GM23248 (cell line): ENCODE data around the gene SMC5. TPM values are rescaled to one million over a fixed set of nuclear protein-coding genes. Genes with fewer than 3 reads are reported as not detected.
A peak's percentile ranks its signal among the peaks of the same experiment; 100 is the strongest.

ENCODE experiments used
- DNase-seq: peaks from one replicate; pipeline ENCODE4 v3.0.0-alpha.2; 2015
- H2AFZ ChIP-seq: fragments of 200-600 bp; sonication (generic); 2 replicates; pipeline ENCODE4 v1.6.1; 2016; ENCODE audit warnings: antibody characterized with exemption
- H3F3A ChIP-seq: fragments of 200-600 bp; sonication (generic); 2 replicates; pipeline ENCODE4 v1.6.1; 2016; ENCODE audit warnings: mild to moderate bottlenecking, antibody characterized with exemption, mixed run types; ENCODE audit not compliant: insufficient read depth
- H3K27ac ChIP-seq: fragments of 200-600 bp; sonication (generic); 2 replicates; pipeline ENCODE4 v1.5.1; 2016; ENCODE audit warnings: mild to moderate bottlenecking
- H3K27me3 ChIP-seq: fragments of 200-600 bp; sonication (generic); replicated peaks from 2 replicates; pipeline ENCODE4 v1.6.1; 2016; ENCODE audit warnings: mild to moderate bottlenecking; ENCODE audit not compliant: insufficient read depth
- H3K36me3 ChIP-seq: fragments of 200-600 bp; sonication (generic); 2 replicates; pipeline ENCODE4 v1.6.1; 2016; ENCODE audit warnings: low read depth, mild to moderate bottlenecking
- H3K4me1 ChIP-seq: fragments of 200-600 bp; sonication (generic); 2 replicates; pipeline ENCODE4 v1.6.1; 2016; ENCODE audit warnings: mild to moderate bottlenecking; ENCODE audit not compliant: insufficient read depth
- H3K4me2 ChIP-seq: fragments of 200-600 bp; sonication (generic); one replicate; pipeline ENCODE4 v1.6.1; 2016; ENCODE audit warnings: mild to moderate bottlenecking; ENCODE audit not compliant: unreplicated experiment
- H3K4me3 ChIP-seq: fragments of 200-600 bp; sonication (generic); 2 replicates; pipeline ENCODE4 v1.5.1; 2016; ENCODE audit warnings: mild to moderate bottlenecking
- H3K79me2 ChIP-seq: fragments of 200-600 bp; sonication (generic); 2 replicates; pipeline ENCODE4 v1.6.1; 2016; ENCODE audit warnings: mild to moderate bottlenecking; ENCODE audit not compliant: insufficient read depth
- H3K9ac ChIP-seq: fragments of 200-600 bp; sonication (generic); 2 replicates; pipeline ENCODE4 v1.6.1; 2016; ENCODE audit warnings: mild to moderate bottlenecking
- H3K9me2 ChIP-seq: fragments of 200-600 bp; sonication (generic); 2 replicates; pipeline ENCODE4 v1.6.1; 2016; ENCODE audit warnings: mixed run types, mild to moderate bottlenecking, moderate library complexity; ENCODE audit not compliant: insufficient read depth
- H3K9me3 ChIP-seq: fragments of 200-600 bp; sonication (generic); one replicate; pipeline ENCODE4 v1.6.1; 2017; ENCODE audit warnings: low read depth
- H4K20me1 ChIP-seq: fragments of 200-600 bp; sonication (generic); 2 replicates; pipeline ENCODE4 v1.6.0; 2016; ENCODE audit not compliant: insufficient read depth
- EZH2 ChIP-seq: fragments of 200-600 bp; sonication (generic); IDR thresholded peaks from 2 replicates; pipeline ENCODE4 v1.6.1; 2018; ENCODE audit warnings: antibody characterized with exemption, mild to moderate bottlenecking; ENCODE audit not compliant: insufficient read depth, poor library complexity, severe bottlenecking
- EZH2phosphoT487 ChIP-seq: fragments of 200-600 bp; sonication (generic); IDR thresholded peaks from 2 replicates; pipeline ENCODE4 v1.6.1; 2018; ENCODE audit warnings: antibody characterized with exemption, moderate library complexity, mild to moderate bottlenecking, low read depth; ENCODE audit not compliant: insufficient read depth
- WGBS, 2 experiments: methylation state at CpG; one replicate each; pipeline ENCODE4 v1.1.6; 2015 to 2017; ENCODE audit warnings: low lambda C conversion rate in 2 of 2, low coverage in 1 of 2; ENCODE audit errors: missing lambda C conversion rate in 2 of 2; 5-methylcytosine and 5-hydroxymethylcytosine counted together
- in situ Hi-C: fragments of 300-500 bp; cut with MboI; formaldehyde crosslinking; loops from 2 replicates; pipeline ENCODE4 v1.15.0; 2020
- polyA plus RNA-seq: library from polyadenylated mRNA; unstranded; fragments of >200 nt; fragmentation: Nextera tagmentation; extraction: Ambion mirVana; gene quantifications from 2 replicates; pipeline ENCODE4 v1.2.1, GENCODE V29; 2016
- total RNA-seq: library from RNA; depleted of rRNA; stranded (reverse); fragments of >200 nt; shearing (Covaris generic); gene quantifications from 2 replicates; pipeline ENCODE4 v1.2.3, GENCODE V29; 2014

Gene SMC5
- total and polyA plus RNA-seq, 2 experiments from 2014 or later: 14.9 to 16.4 TPM

DNA sequence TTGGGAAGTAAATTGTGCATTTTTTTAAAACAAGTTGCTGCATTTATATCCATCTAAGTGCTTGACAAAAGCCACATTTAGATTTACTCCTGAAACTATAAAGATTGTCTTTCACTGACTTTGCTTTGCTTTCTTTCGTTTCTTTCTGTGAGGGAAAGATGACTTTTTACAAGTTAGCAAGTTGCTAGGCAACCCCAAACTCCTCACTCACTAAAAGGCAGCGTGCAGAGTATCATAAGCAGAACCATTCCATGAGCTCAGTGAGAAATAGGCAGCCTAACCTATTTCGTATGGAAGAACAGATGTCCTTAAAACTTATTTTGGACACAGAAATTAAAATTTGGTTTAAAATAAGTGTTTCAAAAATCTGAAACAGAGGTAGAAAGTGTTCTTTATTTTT, 126.6 kb downstream of the SMC5 start:
- no peaks in the 10 kb centered on the region for H3K4me1 ChIP-seq
- no peak for TF ChIP-seq EZH2
- DNase-seq: no peak

DNA sequence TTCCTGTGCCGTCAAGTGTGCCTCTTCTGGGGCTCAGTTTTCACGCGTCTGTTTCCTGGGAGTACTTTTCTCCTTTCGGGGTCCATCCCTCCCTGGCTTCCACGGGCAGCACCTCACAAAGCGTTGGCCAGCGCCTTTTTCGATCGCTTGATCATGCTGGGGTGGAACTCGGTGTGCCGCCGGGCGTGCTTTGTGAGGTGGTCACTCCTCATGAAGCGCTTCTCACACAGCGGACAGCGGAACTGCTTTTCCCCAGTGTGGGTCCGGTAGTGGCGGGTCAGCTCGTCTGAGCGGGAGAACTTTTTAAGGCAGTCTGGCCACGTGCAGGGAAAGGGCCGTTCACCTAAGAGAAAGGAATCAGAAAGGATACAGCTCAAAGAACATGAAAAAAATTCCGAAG, 128.9 kb downstream of the SMC5 start:
- H3F3A ChIP-seq: no peaks in the 10 kb centered on the region
- H3K4me2 ChIP-seq: no peak overlapping the region
- H3K4me1 ChIP-seq: no peaks in the 10 kb centered on the region
- in situ Hi-C loops: no loop called here
- H3K79me2 ChIP-seq: peaks cover 86% of the 10 kb centered on the region
- 93 to 95% methylated on average over 23 of the region's 23 CpGs for WGBS, 2 experiments
- TF ChIP-seq EZH2 (no peak), EZH2phosphoT487 (no peak)
- H3K27ac ChIP-seq: no peak overlapping the region
- H2AFZ ChIP-seq: no peak overlapping the region
- no peak overlapping the region for H3K9ac ChIP-seq
- peaks cover 33% of the 10 kb centered on the region for H4K20me1 ChIP-seq
- H3K27me3 ChIP-seq: no peaks in the 10 kb centered on the region
- no peak for DNase-seq
- H3K9me3 ChIP-seq: no peaks in the 10 kb centered on the region
- no peak overlapping the region for H3K4me3 ChIP-seq
- peaks cover 27% of the 10 kb centered on the region for H3K36me3 ChIP-seq
- H3K9me2 ChIP-seq: no peaks in the 10 kb centered on the region

More for the DNA sequence above, 126.6 kb downstream of the SMC5 start:
- H3K79me2 ChIP-seq: peaks cover 64% of the 10 kb centered on the region
- no peaks in the 10 kb centered on the region for H3K9me3 ChIP-seq
- H3F3A ChIP-seq: no peaks in the 10 kb centered on the region
- H3K9me2 ChIP-seq: no peaks in the 10 kb centered on the region
- H3K4me3 ChIP-seq: no peak overlapping the region
- H2AFZ ChIP-seq: no peak overlapping the region
- in situ Hi-C loops: no loop called here
- H3K4me2 ChIP-seq: no peak overlapping the region
- no peak overlapping the region for H3K9ac ChIP-seq
- H3K27me3 ChIP-seq: no peaks in the 10 kb centered on the region
- H3K27ac ChIP-seq: no peak overlapping the region
- 61 to 64% methylated on average over 3 of the region's 3 CpGs for WGBS, 2 experiments
- H4K20me1 ChIP-seq: peaks cover 15% of the 10 kb centered on the region
- H3K36me3 ChIP-seq: peaks cover 27% of the 10 kb centered on the region

DNA sequence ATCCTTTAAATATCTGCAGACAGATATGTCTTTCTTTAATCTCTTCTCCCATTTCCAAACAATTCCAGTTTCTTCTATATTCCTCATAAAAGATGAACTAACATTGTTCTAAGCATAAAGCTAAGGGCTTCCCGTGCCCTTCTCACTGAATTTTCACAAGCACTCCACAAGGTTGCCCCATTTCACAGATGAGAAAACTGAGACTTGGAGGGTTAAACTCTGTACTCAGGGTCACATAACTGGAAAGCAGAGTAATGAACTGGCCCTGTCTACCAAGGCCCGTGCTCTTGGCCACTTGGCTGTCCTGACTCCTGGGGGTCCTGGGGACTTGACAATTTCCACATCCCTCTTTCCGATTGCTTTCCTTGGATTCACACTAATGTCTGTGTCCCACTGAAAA, 130.4 kb downstream of the SMC5 start:
- H3K4me2 ChIP-seq: no peak overlapping the region
- H3K36me3 ChIP-seq: peaks cover 25% of the 10 kb centered on the region
- H3K4me1 ChIP-seq: no peaks in the 10 kb centered on the region
- no peak overlapping the region for H2AFZ ChIP-seq
- no peaks in the 10 kb centered on the region for H3K27me3 ChIP-seq
- H4K20me1 ChIP-seq: peaks cover 41% of the 10 kb centered on the region
- no peaks in the 10 kb centered on the region for H3K9me2 ChIP-seq
- TF ChIP-seq EZH2 (no peak), EZH2phosphoT487 (no peak)
- no peak for DNase-seq
- no peaks in the 10 kb centered on the region for H3K9me3 ChIP-seq
- H3F3A ChIP-seq: no peaks in the 10 kb centered on the region
- no peak overlapping the region for H3K27ac ChIP-seq
- no peak overlapping the region for H3K9ac ChIP-seq
- 42 to 50% methylated on average over 3 of the region's 3 CpGs for WGBS, 2 experiments
- in situ Hi-C loops: no loop called here
- no peak overlapping the region for H3K4me3 ChIP-seq
- H3K79me2 ChIP-seq: peaks cover 98% of the 10 kb centered on the region

DNA sequence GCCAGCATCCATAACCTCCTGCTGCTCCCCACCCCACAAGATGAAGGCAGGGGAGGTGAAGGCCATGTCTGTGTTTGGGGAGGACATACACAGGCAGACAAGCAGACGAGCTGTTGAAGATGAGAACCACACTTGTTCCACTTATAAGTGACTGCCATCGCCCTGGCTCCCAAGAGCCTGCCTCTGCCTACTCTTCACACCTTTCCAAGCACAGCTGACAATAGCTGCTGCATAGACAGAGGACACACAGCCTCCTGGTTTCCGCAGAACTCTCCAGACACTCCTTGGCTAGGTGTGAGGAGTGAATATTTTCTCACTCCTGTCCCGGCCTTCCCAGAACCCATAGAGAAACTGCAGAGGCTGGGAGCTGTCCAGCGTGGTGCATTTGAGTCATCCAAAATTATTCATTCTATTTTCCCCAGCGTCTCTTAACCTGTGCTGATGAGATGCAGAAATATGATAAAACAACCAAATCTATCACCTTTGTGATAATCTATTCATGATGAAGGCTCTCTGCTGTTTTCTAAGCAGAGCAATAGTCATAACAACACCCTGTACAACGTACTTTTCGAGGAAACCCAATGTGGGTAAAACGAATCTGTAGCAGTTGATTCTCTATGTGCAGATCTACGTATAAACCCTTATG, 131.0 kb downstream of the SMC5 start:
- Histone ChIP-seq H3K9ac (no peak overlapping the region), H2AFZ (no peak overlapping the region), H3K4me1 (no peaks in the 10 kb centered on the region), H3K27ac (no peak overlapping the region), H4K20me1 (peaks cover 41% of the 10 kb centered on the region), H3K27me3 (no peaks in the 10 kb centered on the region), H3K36me3 (peaks cover 19% of the 10 kb centered on the region), H3F3A (no peaks in the 10 kb centered on the region), H3K9me2 (no peaks in the 10 kb centered on the region), H3K4me2 (no peak overlapping the region), H3K4me3 (no peak overlapping the region), H3K9me3 (no peaks in the 10 kb centered on the region), H3K79me2 (peaks cover 98% of the 10 kb centered on the region)
- TF ChIP-seq EZH2: no peak
- no peak for TF ChIP-seq EZH2phosphoT487
- in situ Hi-C loops: no loop called here
- WGBS, 2 experiments: 48% methylated on average over 10 of the region's 10 CpGs
- peak; percentile 76 for DNase-seq

DNA sequence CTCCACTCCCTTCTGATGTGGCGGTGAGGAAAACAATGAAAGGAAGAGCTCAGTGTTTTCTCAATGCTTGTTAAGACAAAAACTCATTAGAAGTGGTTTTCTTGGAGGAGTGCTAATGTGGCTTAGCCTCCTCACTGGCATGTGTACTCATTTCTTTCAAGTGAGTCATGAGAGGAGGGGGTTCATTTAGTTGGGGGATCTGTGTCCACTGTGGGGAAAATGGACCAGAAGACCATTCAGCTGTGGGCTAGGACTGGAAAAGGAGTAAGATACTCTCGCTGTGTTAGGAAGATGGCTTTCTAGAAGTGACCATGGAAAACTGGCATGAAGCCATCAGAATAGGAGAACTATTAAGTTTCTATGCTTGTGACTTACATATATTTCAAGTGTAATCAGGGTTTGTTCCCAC, 132.2 kb downstream of the SMC5 start:
- peaks cover 9% of the 10 kb centered on the region for H3K36me3 ChIP-seq
- no peaks in the 10 kb centered on the region for H3K9me3 ChIP-seq
- no peaks in the 10 kb centered on the region for H3F3A ChIP-seq
- in situ Hi-C loops: no loop called here
- H3K4me3 ChIP-seq: no peak overlapping the region
- no peaks in the 10 kb centered on the region for H3K9me2 ChIP-seq
- no peak overlapping the region for H3K4me2 ChIP-seq
- H3K27ac ChIP-seq: no peak overlapping the region
- H3K27me3 ChIP-seq: no peaks in the 10 kb centered on the region
- DNase-seq: no peak
- TF ChIP-seq EZH2 (no peak), EZH2phosphoT487 (no peak)
- H3K9ac ChIP-seq: no peak overlapping the region
- H3K79me2 ChIP-seq: peaks cover 98% of the 10 kb centered on the region
- H2AFZ ChIP-seq: no peak overlapping the region
- 96 to 100% methylated on average over 2 of the region's 2 CpGs for WGBS, 2 experiments
- H4K20me1 ChIP-seq: peaks cover 41% of the 10 kb centered on the region
- H3K4me1 ChIP-seq: no peaks in the 10 kb centered on the region
